Progenitor cell of endocrine pancreas (in vitro differentiated cells): Measurements from ENCODE around the gene STAG1. TPM values are rescaled to one million over a fixed set of nuclear protein-coding genes. Genes with fewer than 3 reads are reported as not detected.

Experiments used
- DNase-seq: peaks from one replicate; pipeline ENCODE4 v3.0.0; 2021; ENCODE audit warnings: low spot score; ENCODE audit not compliant: unreplicated experiment
- H3K27ac Mint-ChIP-seq: 2 replicates; pipeline ENCODE4 v1.8.0; 2021; ENCODE audit warnings: mild to moderate bottlenecking, moderate library complexity, mixed read lengths
- H3K27me3 Mint-ChIP-seq: 2 replicates; pipeline ENCODE4 v1.8.0; 2021; ENCODE audit warnings: mixed read lengths
- H3K36me3 Mint-ChIP-seq: 2 replicates; pipeline ENCODE4 v1.8.0; 2022; ENCODE audit warnings: mixed read lengths; ENCODE audit not compliant: insufficient read depth
- H3K4me1 Mint-ChIP-seq: 2 replicates; pipeline ENCODE4 v1.8.0; 2021; ENCODE audit warnings: low read depth, mixed read lengths
- H3K4me3 Mint-ChIP-seq: 2 replicates; pipeline ENCODE4 v1.8.0; 2021; ENCODE audit warnings: low read depth, mild to moderate bottlenecking, moderate library complexity, mixed read lengths
- H3K9me3 Mint-ChIP-seq: 2 replicates; pipeline ENCODE4 v1.8.0; 2021; ENCODE audit warnings: low read depth, mixed read lengths
- total RNA-seq: library from RNA; stranded (reverse); gene quantifications from 2 replicates; pipeline ENCODE4 v1.2.1, GENCODE V29; 2021
- TF ChIP-seq, protein P1 (sequence below): fragments of 200-600 bp; sonication (generic); IDR thresholded peaks from one replicate; pipeline ENCODE4 v1.5.0; 2021; ENCODE audit warnings: antibody characterized with exemption, mild to moderate bottlenecking; ENCODE audit not compliant: unreplicated experiment

STAG1 gene
- total RNA-seq, 1 donor from 2014 or later, result 46.4 TPM

DNA sequence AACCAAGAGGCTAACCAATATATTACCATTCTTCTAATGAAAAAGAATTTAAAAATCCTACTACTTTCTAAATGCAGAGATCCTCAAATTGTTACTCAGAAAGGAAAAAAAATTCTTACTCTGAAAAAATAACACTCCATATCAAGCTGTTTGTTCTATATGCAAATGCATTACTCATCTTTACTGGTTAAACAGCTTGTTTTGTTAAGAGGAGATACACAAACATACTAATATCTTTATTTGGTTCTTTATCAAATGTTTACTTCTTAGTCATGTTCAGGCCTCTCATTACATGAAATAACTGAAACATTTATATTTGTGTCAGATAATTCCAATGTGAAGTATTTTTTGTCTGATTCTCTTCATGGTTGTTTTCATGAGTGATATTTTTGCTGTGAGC lies 355.3 kb downstream of the STAG1 start:
- Mint-ChIP-seq H3K9me3 (no peaks in the 10 kb centered on the region), H3K36me3 (peaks cover 8% of the 10 kb centered on the region), H3K27ac (no peak overlapping the region), H3K4me3 (no peak overlapping the region), H3K4me1 (no peaks in the 10 kb centered on the region), H3K27me3 (no peaks in the 10 kb centered on the region)
- no peak for DNase-seq
- TF ChIP-seq, protein P1, sequence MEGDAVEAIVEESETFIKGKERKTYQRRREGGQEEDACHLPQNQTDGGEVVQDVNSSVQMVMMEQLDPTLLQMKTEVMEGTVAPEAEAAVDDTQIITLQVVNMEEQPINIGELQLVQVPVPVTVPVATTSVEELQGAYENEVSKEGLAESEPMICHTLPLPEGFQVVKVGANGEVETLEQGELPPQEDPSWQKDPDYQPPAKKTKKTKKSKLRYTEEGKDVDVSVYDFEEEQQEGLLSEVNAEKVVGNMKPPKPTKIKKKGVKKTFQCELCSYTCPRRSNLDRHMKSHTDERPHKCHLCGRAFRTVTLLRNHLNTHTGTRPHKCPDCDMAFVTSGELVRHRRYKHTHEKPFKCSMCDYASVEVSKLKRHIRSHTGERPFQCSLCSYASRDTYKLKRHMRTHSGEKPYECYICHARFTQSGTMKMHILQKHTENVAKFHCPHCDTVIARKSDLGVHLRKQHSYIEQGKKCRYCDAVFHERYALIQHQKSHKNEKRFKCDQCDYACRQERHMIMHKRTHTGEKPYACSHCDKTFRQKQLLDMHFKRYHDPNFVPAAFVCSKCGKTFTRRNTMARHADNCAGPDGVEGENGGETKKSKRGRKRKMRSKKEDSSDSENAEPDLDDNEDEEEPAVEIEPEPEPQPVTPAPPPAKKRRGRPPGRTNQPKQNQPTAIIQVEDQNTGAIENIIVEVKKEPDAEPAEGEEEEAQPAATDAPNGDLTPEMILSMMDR, result no peak

GRCh38 chr3:136390574-136390973 lies 361.6 kb downstream of the STAG1 start:
- Mint-ChIP-seq H3K36me3 (peaks cover 2% of the 10 kb centered on the region), H3K4me3 (no peak overlapping the region), H3K27me3 (no peaks in the 10 kb centered on the region), H3K27ac (no peak overlapping the region), H3K9me3 (no peaks in the 10 kb centered on the region), H3K4me1 (no peaks in the 10 kb centered on the region)
- no peak for DNase-seq
- TF ChIP-seq, protein P1, result no peak

DNA sequence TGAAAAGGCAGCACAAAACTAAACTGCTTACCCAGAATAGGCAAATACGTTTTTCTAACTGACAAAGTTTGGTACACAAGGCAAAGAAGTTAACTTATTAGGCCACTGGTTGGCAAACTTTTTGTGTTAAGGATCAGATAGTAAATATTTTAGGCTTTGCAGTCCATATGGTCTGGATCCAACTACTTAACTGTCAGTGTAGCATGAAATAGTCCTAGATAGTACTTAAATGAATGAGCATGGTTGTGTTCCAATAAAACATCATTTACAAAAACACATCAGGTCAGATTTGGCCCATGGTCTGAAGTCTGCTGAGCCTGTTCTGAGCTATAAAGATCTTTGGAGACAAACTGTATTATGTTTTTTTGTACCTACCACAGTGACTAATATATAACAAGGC lies 365.1 kb downstream of the STAG1 start:
- Mint-ChIP-seq H3K27me3 (no peaks in the 10 kb centered on the region), H3K4me1 (no peaks in the 10 kb centered on the region), H3K9me3 (no peaks in the 10 kb centered on the region), H3K27ac (no peak overlapping the region), H3K36me3 (peaks cover 2% of the 10 kb centered on the region), H3K4me3 (no peak overlapping the region)
- no peak for DNase-seq
- TF ChIP-seq, protein P1, result no peak

DNA sequence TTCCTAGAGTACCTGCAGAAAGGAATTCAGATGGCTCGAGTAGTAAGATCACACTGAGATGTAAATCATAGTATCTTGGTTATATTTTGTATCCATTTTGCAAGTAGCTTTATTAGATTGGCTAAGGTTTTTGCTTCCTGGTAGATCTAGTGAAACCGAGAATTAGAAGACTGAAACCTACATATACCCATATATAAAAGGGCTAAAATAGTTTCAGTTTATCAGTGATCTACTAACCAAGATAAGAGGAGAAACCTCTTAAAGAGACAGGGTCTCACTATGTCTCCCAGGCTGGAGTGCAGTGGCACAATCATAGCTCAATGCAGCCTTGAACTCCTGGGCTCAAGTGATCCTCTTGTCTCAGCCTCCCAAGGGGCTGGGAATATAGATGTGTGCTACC lies 366.7 kb downstream of the STAG1 start:
- H3K9me3 Mint-ChIP-seq, result no peaks in the 10 kb centered on the region

DNA sequence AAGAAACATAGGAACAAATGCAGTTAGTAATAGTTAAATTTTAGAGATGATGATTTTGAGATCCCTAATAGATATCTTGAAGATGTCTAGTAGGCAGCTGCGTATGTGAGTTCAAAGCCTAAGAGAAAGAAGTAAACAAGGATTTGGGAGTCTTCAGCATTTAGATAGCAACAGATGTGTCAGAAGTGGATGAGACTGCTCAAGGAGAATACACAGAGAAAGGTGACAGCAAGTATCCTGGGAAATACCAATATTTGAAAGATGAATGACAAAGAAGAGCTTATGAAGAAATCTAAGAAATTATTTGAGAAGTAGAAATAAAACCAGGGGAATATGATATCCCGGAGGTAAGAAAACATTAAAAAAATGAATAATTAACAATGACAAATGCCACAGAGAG lies 371.1 kb downstream of the STAG1 start:
- Mint-ChIP-seq H3K9me3 (no peaks in the 10 kb centered on the region), H3K4me1 (no peaks in the 10 kb centered on the region), H3K4me3 (no peak overlapping the region), H3K27me3 (no peaks in the 10 kb centered on the region), H3K27ac (no peak overlapping the region), H3K36me3 (peaks cover 5% of the 10 kb centered on the region)
- DNase-seq, result no peak
- TF ChIP-seq, protein P1, result no peak

More for the DNA sequence above, 366.7 kb downstream of the STAG1 start:
- Mint-ChIP-seq H3K27ac (no peak overlapping the region), H3K4me1 (no peaks in the 10 kb centered on the region), H3K4me3 (no peak overlapping the region), H3K36me3 (peaks cover 2% of the 10 kb centered on the region), H3K27me3 (no peaks in the 10 kb centered on the region)
- TF ChIP-seq, protein P1, result no peak
- no peak for DNase-seq
